Stimulated activated naive CD8-positive, alpha-beta T cell treated with anti-CD3 and anti-CD28 coated beads, Interleukin-15, amount 100 ng/mL, for 72 hours (primary cell): Measurements from ENCODE around the gene RHOB.
"Not testable (repeated sequence)": the region's sequence is repeated elsewhere in the genome, so short reads cannot be mapped to it uniquely, and the experiment has no call there.

Source experiments
- ATAC-seq: fragments of 150-1000 bp; cut with Tn5 transposase; 2 replicates; pipeline ENCODE4 v1.10.0; 2021; ENCODE audit warnings: mild to moderate bottlenecking, moderate library complexity
- DNase-seq, 2 donors: peaks; one replicate each; pipeline ENCODE4 v3.0.0; 2021 to 2022
- H3K27ac Mint-ChIP-seq, 2 donors: one replicate each; pipeline ENCODE4 v1.8.0; 2022; ENCODE audit warnings: mild to moderate bottlenecking in 2 of 2, mixed read lengths in 2 of 2, moderate library complexity in 2 of 2
- H3K27me3 Mint-ChIP-seq: one replicate; pipeline ENCODE4 v1.8.0; 2022; ENCODE audit warnings: mixed read lengths
- H3K4me1 Mint-ChIP-seq: one replicate; pipeline ENCODE4 v1.8.0; 2022; ENCODE audit warnings: mild to moderate bottlenecking, mixed read lengths
- H3K4me3 Mint-ChIP-seq, 2 donors: one replicate each; pipeline ENCODE4 v1.8.0; 2022; ENCODE audit warnings: mild to moderate bottlenecking in 2 of 2, mixed read lengths in 2 of 2, moderate library complexity in 1 of 2
- H3K9me3 Mint-ChIP-seq, 2 donors: one replicate each; pipeline ENCODE4 v1.8.0; 2022; ENCODE audit warnings: mixed read lengths in 2 of 2

The RHOB gene

DNA sequence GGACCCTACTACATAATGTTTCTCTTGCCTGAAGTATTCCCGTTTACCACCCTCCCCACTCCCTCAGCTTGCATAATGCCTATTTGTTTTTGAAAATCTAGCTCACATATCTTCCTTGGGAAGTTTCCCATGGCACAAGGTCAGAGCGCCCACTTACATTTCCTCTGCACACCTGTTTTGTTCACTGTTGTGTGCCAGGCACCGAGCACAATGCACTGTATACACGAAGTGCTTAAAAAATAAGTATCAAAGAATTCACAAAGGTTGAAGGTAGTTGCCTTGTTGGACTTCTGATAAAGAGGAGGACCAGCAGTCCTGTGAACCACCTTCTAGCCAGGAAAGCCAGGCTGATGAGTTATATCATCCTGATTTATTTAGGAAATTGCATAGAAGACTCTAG is 16.8 kb upstream of the RHOB start:
- peaks cover 16% of the 10 kb centered on the region for H3K4me1 Mint-ChIP-seq
- H3K4me3 Mint-ChIP-seq: no peak overlapping the region
- peaks cover 12% of the 10 kb centered on the region for H3K27me3 Mint-ChIP-seq
- ATAC-seq: no peak
- H3K9me3 Mint-ChIP-seq: no peaks in the 10 kb centered on the region
- H3K27ac Mint-ChIP-seq: no peak overlapping the region
- no peak for DNase-seq

DNA sequence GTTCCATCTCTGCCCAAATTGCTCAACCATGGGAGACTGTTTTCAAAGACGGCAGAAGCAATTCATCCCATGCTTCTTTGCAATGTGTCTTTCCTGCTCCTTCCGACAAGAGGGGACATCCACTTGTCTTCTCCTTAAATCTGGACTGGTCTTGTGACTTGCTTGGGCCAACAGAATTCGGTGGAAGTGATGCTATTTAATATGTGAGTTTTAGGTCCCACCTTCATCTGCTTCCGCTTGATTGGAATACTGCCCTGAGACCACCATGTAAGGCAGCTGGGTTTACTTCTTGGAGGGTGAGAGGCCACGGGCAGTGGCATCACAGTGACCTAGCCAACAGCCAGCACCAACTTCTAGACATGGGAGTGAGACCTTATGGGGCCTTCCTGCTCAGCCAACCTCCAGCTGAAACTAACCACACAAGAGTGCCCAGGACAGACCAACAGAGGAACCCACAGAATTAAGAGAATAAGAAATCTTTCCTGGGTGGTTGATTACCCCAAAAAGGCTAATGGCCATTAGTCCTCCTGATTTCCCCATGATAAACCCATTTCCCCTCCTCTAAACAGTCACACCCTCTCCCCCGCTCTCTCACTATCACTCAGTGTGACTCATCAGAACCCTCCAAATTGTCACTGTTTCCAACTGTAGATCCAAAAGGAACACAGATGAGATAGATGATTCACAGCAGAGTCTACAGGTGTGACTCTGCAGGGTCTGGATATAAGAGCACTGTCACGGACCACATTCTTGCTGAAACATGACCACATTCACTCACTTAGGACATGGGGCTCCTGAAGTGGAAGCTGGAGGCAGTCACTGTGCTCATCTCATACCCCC is 16.2 kb upstream of the RHOB start:
- peaks cover 16% of the 10 kb centered on the region for H3K27me3 Mint-ChIP-seq
- DNase-seq (peak in 1 of 2 donors; percentile 55), ATAC-seq (peak; percentile 94)
- no peaks in the 10 kb centered on the region for H3K9me3 Mint-ChIP-seq
- H3K4me3 Mint-ChIP-seq: no peak overlapping the region
- peaks cover 9% of the 10 kb centered on the region for H3K4me1 Mint-ChIP-seq
- no peak overlapping the region for H3K27ac Mint-ChIP-seq

DNA sequence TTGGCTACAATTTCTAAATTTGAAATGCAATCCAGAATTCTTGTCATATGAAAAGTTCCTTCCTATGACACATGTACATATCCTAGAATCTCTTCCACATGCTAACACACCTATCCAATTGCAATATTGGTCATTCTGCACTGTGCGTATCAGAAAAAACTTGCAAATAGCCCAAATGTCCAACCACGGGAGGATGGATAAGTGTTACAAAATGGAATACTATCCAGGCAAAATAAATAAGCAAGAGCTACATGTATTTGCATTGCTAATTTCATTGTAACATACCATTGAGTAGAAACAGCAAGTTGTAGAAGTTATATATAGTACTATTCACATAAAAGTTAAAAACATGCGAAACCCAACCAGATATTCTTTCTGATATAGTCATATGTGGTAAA is 15.6 kb upstream of the RHOB start:
- Mint-ChIP-seq H3K4me1 (peaks cover 9% of the 10 kb centered on the region), H3K27me3 (peaks cover 16% of the 10 kb centered on the region), H3K9me3 (no peaks in the 10 kb centered on the region), H3K27ac (peak overlapping the region in 1 of 2 donors; percentile 68), H3K4me3 (no peak overlapping the region)
- DNase-seq (no peak), ATAC-seq (no peak)

DNA sequence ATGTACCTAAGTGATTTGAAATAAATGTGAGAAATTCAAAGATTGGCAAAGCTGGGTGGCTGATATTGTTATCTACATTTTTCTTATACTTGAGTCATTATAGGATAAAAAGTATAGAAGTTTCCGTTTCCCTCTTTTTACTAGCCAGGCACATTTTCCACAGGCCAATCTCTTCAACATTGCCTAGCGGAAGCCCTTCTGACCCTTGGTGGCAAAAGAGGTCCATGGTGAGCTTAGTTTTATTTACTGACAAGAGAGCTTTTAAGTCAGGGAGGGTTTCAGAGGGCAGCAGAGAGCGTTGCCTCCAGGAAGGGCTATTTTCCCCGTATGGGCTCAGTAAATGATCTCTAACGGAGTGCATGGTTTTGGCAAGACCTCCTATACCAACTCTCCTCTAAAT is 15.1 kb upstream of the RHOB start:
- no peak overlapping the region for H3K4me3 Mint-ChIP-seq

DNA sequence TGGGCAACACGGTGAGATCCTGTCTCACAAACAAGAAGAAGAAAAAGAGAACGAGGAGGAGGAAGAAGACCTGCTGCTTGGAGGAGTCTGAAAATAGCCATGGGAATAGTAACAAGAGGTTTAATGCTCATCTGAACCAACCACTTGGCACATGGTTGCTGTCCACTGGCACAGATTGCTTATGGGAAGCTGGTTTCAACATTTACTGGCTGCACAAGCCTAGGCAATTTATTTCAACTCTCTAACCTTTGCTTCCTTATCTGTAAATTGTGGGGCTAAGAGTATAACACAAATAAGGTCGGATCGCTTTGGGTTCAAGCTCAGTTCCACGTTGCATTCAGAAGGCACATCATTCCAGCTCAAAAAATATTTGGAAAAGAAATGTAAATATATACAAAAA is 14.2 kb upstream of the RHOB start:
- Mint-ChIP-seq H3K27me3 (peaks cover 16% of the 10 kb centered on the region), H3K4me3 (no peak overlapping the region), H3K27ac (no peak overlapping the region), H3K4me1 (peaks cover 9% of the 10 kb centered on the region), H3K9me3 (no peaks in the 10 kb centered on the region)
- no peak for DNase-seq
- ATAC-seq: no peak

More for the DNA sequence above, 15.1 kb upstream of the RHOB start:
- no peaks in the 10 kb centered on the region for H3K9me3 Mint-ChIP-seq
- no peak for ATAC-seq
- peaks cover 9% of the 10 kb centered on the region for H3K4me1 Mint-ChIP-seq
- H3K27ac Mint-ChIP-seq: no peak overlapping the region
- DNase-seq: no peak
- peaks cover 16% of the 10 kb centered on the region for H3K27me3 Mint-ChIP-seq

DNA sequence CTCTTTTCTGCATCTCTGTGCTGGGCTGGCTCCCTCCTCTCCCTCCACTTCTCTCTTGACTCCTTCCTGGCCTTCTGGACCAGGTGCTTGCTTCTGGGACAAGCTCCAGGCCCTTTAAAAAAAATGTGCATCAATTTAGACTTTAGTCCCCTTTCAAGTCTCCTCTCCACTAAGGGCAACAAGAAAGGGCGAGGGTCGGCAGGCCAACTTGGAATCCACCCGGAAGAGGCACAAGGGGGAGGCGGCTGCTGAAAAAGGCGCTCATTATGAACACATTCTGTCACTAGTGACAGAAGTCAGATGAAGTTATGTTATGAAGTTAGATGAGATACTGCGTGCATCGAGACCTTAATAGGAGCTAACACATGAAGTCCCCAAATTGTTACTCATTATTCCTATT is 13.6 kb upstream of the RHOB start:
- Mint-ChIP-seq H3K9me3 (no peaks in the 10 kb centered on the region), H3K4me3 (no peak overlapping the region), H3K27ac (no peak overlapping the region), H3K27me3 (peaks cover 18% of the 10 kb centered on the region), H3K4me1 (peaks cover 9% of the 10 kb centered on the region)
- no peak for DNase-seq
- ATAC-seq: no peak

DNA sequence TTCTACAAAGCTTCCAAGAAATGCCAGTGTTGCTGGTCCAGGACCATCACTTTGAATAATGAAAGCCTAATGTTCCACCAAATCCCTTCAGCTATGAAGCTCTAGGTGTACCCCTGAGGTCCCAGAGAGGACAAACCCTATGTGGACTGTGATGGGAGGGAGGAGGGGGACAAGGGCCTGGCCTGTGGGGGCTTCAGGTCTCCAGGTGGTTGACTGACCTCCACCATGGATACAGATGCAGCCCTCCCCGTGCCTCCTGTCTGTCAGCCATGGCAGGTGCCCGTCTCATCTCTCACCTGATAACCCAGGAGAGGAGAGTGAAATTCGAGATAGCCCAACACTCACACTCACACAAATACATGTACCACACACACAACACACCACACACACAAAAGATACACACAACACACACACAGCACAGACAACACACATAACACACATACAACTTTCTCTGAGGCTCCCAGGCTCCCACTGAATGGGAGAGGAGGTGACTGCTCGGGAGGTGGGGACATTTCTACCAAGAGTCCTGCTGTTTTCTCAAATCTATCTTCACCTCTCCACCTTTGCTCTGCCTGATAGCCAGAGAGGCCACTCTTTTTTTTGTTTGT is 12.8 kb upstream of the RHOB start:
- H3K9me3 Mint-ChIP-seq: no peaks in the 10 kb centered on the region
- peak overlapping the region in 1 of 2 donors; percentile 16 for H3K27ac Mint-ChIP-seq
- DNase-seq (no peak), ATAC-seq (no peak)
- peaks cover 9% of the 10 kb centered on the region for H3K4me1 Mint-ChIP-seq
- peaks cover 26% of the 10 kb centered on the region for H3K27me3 Mint-ChIP-seq
- no peak overlapping the region for H3K4me3 Mint-ChIP-seq

DNA sequence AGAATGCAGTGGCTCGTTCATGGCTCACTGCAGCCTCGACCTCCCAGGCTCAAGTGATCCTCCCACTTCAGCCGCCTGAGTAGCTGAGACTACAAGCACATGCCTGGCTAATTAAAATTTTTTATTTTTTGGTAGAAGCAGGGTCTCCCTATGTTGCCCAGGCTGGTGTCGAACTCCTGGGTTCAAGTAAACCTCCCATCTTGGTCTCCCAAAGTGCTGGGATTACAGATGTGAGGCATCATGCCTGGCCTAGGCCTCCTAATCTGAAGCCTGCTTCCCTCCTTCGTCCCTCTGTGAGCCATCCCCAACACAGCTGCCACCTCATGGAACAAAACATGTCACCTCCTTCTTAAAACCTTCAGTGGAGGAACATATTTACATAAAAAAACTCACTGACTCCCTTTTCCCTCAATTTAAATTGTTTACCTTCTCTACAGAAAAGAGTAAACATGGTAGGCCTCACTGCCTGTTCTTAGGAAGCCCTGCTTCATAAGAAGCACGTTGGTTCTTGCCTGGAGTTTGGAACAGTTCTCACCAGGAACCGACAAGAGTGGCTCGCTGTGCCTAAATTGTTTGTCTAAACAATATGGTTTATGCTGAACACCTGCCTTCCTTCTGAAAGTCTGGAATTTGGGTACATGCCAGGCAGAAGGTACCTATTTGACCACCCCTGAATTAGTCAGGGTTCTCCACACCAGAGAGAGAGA is 12.1 kb upstream of the RHOB start:
- H3K4me1 Mint-ChIP-seq: peaks cover 13% of the 10 kb centered on the region
- H3K9me3 Mint-ChIP-seq: no peaks in the 10 kb centered on the region
- no peak overlapping the region for H3K27ac Mint-ChIP-seq
- no peak for ATAC-seq
- DNase-seq: no peak
- H3K27me3 Mint-ChIP-seq: peaks cover 33% of the 10 kb centered on the region
- no peak overlapping the region for H3K4me3 Mint-ChIP-seq

DNA sequence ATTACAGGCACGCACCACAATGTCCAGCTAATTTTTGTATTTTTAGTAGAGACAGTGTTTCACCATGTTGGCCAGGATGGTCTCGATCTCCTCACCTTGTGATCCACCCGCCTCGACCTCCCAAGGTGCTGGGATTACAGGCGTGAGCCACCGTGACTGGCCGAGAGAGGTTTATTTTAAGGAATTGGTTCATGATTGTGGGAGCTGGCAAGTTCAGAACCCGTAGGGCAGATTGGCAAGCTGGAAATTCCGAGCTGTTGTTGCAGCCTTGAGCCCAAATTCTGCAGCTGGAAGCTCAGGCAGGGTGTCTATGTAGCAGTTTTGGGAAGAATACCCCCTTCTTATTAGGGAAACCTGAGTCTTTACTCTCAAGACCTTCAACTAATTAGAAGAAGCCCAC is 11.4 kb upstream of the RHOB start:
- H3K9me3 Mint-ChIP-seq, ATAC-seq, DNase-seq, H3K4me3 Mint-ChIP-seq, H3K27ac Mint-ChIP-seq: not testable (repeated sequence)
- Mint-ChIP-seq H3K4me1 (peaks cover 14% of the 10 kb centered on the region), H3K27me3 (peaks cover 39% of the 10 kb centered on the region)

DNA sequence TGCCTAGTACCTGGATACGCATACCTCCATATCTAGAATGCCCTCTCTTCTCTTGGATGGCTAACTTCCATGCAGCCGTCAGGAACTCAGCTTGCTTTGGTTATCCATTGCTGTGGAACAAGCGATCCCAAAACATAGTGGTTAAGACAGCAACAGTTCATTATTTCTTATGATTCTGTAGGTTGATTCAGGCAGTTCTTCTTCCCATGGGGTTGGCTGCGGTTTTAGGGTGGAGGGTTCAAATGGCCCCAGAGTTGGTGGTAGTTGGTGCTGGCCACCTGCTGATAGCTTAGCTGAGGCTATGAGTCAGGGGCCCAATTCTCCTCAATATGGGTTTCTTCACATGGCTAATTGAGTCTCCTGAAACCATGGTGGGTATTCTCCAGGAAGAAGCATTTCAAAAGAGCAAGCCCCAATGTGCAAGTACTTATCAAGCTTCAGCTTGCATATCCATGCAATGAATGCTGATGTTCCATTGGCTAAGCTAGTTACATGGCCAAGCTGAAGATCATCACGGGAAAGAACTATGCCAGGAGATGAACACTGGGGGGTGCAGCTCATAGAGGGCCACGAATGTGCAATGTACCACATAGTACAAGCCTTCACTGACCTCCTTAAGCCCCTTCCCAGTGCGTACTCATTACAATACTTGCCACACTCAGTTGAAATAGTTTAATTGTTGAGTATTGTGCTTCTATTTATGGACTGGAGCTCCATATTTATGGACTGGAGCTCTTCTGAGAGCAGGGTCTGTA is 10.0 kb upstream of the RHOB start:
- peaks cover 43% of the 10 kb centered on the region for H3K27me3 Mint-ChIP-seq

DNA sequence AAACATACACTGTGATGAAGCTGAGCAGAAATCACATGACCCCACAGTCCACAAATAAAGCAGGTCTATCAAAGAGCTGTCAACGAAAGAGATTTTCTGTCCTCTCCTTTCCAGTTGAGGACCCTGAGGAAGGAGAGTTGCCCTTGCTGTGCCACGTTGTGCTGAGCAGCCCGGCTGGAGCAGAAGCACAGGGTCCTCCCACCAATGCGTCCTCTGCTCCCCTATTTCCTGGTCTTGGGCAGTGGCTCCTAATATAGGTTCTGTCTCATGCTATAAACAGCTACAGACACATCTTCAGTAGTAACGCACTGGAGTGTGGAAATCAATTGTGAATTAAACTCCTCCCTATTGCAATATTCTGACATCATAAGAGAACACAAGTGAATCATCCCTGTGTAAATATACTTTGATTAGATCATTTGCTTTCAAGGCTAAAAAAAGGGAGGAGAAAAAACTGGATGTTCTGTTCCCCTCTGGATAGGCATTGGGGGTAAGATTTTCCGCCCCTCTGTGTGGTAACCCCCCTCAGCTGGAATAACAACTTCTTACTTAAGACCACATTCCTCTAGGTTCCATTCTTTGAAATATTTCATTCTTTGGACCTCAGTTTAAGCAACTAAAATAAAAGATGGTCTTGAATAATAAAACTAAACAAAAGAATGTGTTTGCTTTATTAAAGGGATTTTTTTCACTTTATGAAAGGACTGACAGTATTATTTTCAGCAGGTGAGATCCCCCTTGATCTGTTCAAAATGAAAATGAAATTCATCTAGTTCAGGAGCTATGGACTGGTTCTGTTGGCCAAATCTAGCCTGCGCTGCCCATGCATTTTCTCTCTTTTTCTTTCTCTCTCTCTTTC is 8.3 kb upstream of the RHOB start:
- H3K4me1 Mint-ChIP-seq: peaks cover 5% of the 10 kb centered on the region
- no peak overlapping the region for H3K4me3 Mint-ChIP-seq
- DNase-seq (no peak), ATAC-seq (no peak)
- no peaks in the 10 kb centered on the region for H3K9me3 Mint-ChIP-seq
- H3K27me3 Mint-ChIP-seq: peaks cover 36% of the 10 kb centered on the region
- H3K27ac Mint-ChIP-seq: peak overlapping the region in 1 of 2 donors; percentile 89

More for the DNA sequence above, 10.0 kb upstream of the RHOB start:
- Mint-ChIP-seq H3K4me1 (peaks cover 5% of the 10 kb centered on the region), H3K27ac (no peak overlapping the region), H3K9me3 (no peaks in the 10 kb centered on the region), H3K4me3 (no peak overlapping the region)
- no peak for ATAC-seq
- DNase-seq: no peak

DNA sequence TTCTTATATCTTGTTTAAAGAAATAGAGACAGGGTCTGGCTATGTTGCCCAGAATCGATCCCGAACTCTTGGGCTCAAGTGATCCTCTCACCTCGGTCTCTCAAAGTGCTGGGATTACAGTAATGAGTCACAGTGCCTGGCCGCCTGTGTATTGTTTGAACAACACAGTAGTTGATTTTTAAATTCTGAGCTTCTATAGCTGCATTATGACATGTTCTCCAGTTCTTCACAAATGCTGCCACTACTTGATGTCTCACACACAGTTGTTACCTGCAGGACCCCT is 7.7 kb upstream of the RHOB start:
- peak overlapping the region in 1 of 2 donors; percentile 89 for H3K27ac Mint-ChIP-seq
- ATAC-seq (no peak), DNase-seq (no peak)
- H3K4me1 Mint-ChIP-seq: peaks cover 5% of the 10 kb centered on the region
- peaks cover 36% of the 10 kb centered on the region for H3K27me3 Mint-ChIP-seq
- H3K9me3 Mint-ChIP-seq: no peaks in the 10 kb centered on the region
- H3K4me3 Mint-ChIP-seq: no peak overlapping the region

DNA sequence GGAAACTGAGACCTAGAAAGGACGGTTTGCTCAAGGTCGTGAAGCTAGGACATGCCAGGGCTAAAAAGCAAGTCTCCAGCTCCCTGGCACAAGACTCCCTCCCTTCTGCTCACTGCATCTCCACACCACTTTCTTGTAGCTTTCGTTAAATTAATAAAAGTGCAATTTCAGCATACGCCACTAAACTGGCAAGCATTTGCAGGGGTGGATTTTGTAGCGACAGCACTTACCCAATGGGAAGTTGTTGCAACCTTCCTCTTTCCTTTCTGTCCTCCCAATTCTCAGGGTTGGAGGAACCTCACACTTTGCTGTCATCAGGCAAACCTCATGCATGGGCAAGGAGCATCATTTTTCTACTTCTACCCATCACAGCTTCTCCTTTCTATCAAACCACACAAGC is 7.4 kb upstream of the RHOB start:
- DNase-seq: no peak
- H3K27ac Mint-ChIP-seq: no peak overlapping the region
- H3K4me3 Mint-ChIP-seq: no peak overlapping the region
- H3K4me1 Mint-ChIP-seq: peaks cover 5% of the 10 kb centered on the region
- no peak for ATAC-seq
- peaks cover 36% of the 10 kb centered on the region for H3K27me3 Mint-ChIP-seq
- H3K9me3 Mint-ChIP-seq: no peaks in the 10 kb centered on the region

DNA sequence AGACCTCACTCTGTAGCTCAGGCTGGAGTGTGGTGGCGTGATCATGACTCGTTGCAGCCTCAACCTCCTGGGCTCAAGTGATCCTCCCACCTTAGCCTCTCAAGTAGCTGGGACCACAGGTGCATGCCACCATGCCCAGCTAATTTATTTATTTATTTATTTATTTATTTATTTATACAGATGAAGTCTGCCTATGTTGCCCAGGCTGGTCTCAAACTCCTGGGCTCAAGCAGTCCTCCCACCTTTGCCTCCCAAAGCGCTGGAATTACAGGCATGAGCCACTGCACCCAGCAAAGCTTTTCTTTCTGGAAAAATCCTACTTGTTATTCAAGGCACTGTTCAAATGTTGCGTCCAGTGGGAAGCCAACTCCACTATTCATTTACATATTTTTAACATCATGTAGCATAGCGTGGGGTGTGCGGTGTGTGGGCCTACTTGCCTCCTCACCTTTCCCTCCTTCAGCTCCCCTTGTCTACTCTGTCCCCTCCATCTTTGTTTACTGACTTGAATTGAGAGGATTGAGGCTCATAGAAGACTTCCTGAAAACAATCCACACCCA is 6.8 kb upstream of the RHOB start:
- peaks cover 35% of the 10 kb centered on the region for H3K27me3 Mint-ChIP-seq

More for the DNA sequence above, 6.8 kb upstream of the RHOB start:
- H3K27ac Mint-ChIP-seq: peak overlapping the region in 1 of 2 donors; percentile 88
- DNase-seq (no peak), ATAC-seq (no peak)
- peaks cover 5% of the 10 kb centered on the region for H3K4me1 Mint-ChIP-seq
- H3K9me3 Mint-ChIP-seq: no peaks in the 10 kb centered on the region
- H3K4me3 Mint-ChIP-seq: no peak overlapping the region
